Nephron progenitor cell (in vitro differentiated cells): Measurements from ENCODE around the gene STXBP5L.

ENCODE experiments used
- DNase-seq: peaks from one replicate; pipeline ENCODE4 v3.0.0; 2021
- H3K27ac Mint-ChIP-seq: 2 replicates; pipeline ENCODE4 v1.8.0; 2021; ENCODE audit warnings: mild to moderate bottlenecking, moderate library complexity, mixed read lengths
- H3K27me3 Mint-ChIP-seq: 2 replicates; pipeline ENCODE4 v1.8.0; 2021; ENCODE audit warnings: mild to moderate bottlenecking, low read depth, mixed read lengths; ENCODE audit not compliant: poor library complexity
- H3K36me3 Mint-ChIP-seq: 2 replicates; pipeline ENCODE4 v1.8.0; 2021; ENCODE audit warnings: low read depth, mixed read lengths
- H3K4me1 Mint-ChIP-seq: 2 replicates; pipeline ENCODE4 v1.8.0; 2021; ENCODE audit warnings: mixed read lengths
- H3K4me3 Mint-ChIP-seq: 2 replicates; pipeline ENCODE4 v1.8.0; 2021; ENCODE audit warnings: mild to moderate bottlenecking, moderate library complexity, mixed read lengths
- H3K9me3 Mint-ChIP-seq: 2 replicates; pipeline ENCODE4 v1.8.0; 2021; ENCODE audit warnings: mild to moderate bottlenecking, moderate library complexity, mixed read lengths
- CTCF ChIP-seq: fragments of 200-600 bp; sonication (generic); IDR thresholded peaks from 2 replicates; pipeline ENCODE4 v1.5.0; 2021; ENCODE audit warnings: antibody characterized with exemption

STXBP5L gene

GRCh38 chr3:121269389-121269788, 361.4 kb downstream of the STXBP5L start:
- H3K4me1 Mint-ChIP-seq: no peaks in the 10 kb centered on the region
- H3K4me3 Mint-ChIP-seq: no peak overlapping the region
- H3K9me3 Mint-ChIP-seq: peaks cover 17% of the 10 kb centered on the region
- TF ChIP-seq CTCF: no peak
- peaks cover 5% of the 10 kb centered on the region for H3K36me3 Mint-ChIP-seq
- peaks cover 9% of the 10 kb centered on the region for H3K27me3 Mint-ChIP-seq
- no peak overlapping the region for H3K27ac Mint-ChIP-seq
- no peak for DNase-seq

DNA sequence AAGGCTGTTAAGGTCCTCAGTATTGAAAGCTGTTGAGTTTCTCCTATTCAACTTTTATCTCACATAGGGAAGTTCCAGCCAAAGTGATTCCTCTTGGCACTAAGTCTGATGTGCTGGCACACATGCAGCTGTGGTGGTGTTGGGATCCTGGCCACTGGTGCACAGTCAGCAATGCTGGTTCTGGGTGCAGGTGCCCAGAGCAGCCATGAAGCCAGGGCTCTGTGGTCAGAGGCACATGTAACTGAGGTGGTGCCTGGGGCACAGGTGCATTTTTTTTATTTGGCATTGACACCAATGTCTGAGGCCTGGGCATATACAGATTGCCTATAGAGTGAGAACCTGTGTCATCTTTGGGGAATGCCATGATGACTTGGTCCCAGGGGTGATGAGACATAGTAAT, 366.4 kb downstream of the STXBP5L start:
- no peak for DNase-seq
- H3K4me3 Mint-ChIP-seq: no peak overlapping the region
- H3K9me3 Mint-ChIP-seq: peaks cover 11% of the 10 kb centered on the region
- no peaks in the 10 kb centered on the region for H3K27me3 Mint-ChIP-seq
- H3K4me1 Mint-ChIP-seq: no peaks in the 10 kb centered on the region
- peaks cover 5% of the 10 kb centered on the region for H3K36me3 Mint-ChIP-seq
- no peak overlapping the region for H3K27ac Mint-ChIP-seq
- TF ChIP-seq CTCF: no peak

DNA sequence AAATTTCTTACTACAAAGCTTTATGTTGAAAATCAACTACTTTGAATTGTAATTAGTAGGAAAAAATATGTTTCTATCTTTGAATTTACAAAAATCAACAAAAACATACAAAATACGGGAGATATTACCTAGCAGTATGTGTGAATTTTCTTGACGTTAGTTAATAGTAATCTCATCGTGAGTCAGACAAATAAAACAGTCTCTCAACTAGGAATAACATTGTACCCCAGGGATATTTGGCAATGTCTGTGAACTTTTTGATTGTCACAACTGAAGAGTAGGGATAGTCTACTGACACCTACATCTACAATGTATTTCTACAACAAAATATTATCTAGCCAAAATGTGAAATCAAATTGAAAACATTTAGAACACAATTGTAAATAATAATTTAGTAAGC, 387.4 kb downstream of the STXBP5L start:
- no peak for TF ChIP-seq CTCF
- Mint-ChIP-seq H3K4me1 (no peaks in the 10 kb centered on the region), H3K4me3 (no peak overlapping the region), H3K36me3 (no peaks in the 10 kb centered on the region), H3K27me3 (peaks cover 9% of the 10 kb centered on the region), H3K27ac (no peak overlapping the region), H3K9me3 (peaks cover 10% of the 10 kb centered on the region)
- no peak for DNase-seq

DNA sequence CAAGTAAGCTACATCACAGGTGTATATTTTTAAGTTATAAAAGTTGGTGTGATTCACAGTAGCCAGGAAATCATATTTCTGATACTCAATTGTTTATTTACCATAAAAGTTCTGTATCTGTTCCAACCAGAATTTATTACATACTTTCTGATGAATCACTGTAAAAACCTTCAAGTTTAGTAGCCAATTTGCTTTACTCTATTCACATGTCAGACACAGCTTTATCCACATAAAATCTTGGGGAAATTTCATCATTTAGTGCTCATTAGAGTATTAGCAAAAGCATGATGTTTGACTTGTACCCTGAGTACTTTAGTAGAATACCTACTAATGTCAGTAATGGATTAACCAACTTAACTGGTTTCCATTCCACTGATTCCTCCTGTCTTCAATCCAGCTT, 388.0 kb downstream of the STXBP5L start:
- H3K36me3 Mint-ChIP-seq: no peaks in the 10 kb centered on the region
- H3K4me1 Mint-ChIP-seq: no peaks in the 10 kb centered on the region
- H3K27ac Mint-ChIP-seq: no peak overlapping the region
- H3K4me3 Mint-ChIP-seq: no peak overlapping the region
- peaks cover 10% of the 10 kb centered on the region for H3K9me3 Mint-ChIP-seq
- no peak for DNase-seq
- H3K27me3 Mint-ChIP-seq: peaks cover 9% of the 10 kb centered on the region
- no peak for TF ChIP-seq CTCF

- Mint-ChIP-seq H3K27ac (no peak overlapping the region), H3K4me1 (no peaks in the 10 kb centered on the region), H3K4me3 (no peak overlapping the region), H3K9me3 (no peaks in the 10 kb centered on the region), H3K36me3 (no peaks in the 10 kb centered on the region), H3K27me3 (no peaks in the 10 kb centered on the region)
- no peak for DNase-seq
- TF ChIP-seq CTCF: no peak
These were observed 416.3 kb downstream of the STXBP5L start for GRCh38 chr3:121324320-121324719.

GRCh38 chr3:121330118-121330517, 422.1 kb downstream of the STXBP5L start:
- Mint-ChIP-seq H3K4me3 (no peak overlapping the region), H3K4me1 (no peaks in the 10 kb centered on the region)

More at GRCh38 chr3:121330118-121330517, 422.1 kb downstream of the STXBP5L start:
- no peaks in the 10 kb centered on the region for H3K36me3 Mint-ChIP-seq
- DNase-seq: no peak
- H3K27me3 Mint-ChIP-seq: no peaks in the 10 kb centered on the region
- no peak overlapping the region for H3K27ac Mint-ChIP-seq
- TF ChIP-seq CTCF: no peak
- no peaks in the 10 kb centered on the region for H3K9me3 Mint-ChIP-seq
